Nephron progenitor cell (in vitro differentiated cells): ENCODE measurements around the gene PRKG2.
"Not testable (repeated sequence)": the region's sequence is repeated elsewhere in the genome, so short reads cannot be mapped to it uniquely, and the experiment has no call there.

Experiments used
- DNase-seq: peaks from one replicate; pipeline ENCODE4 v3.0.0; 2021
- H3K27ac Mint-ChIP-seq: 2 replicates; pipeline ENCODE4 v1.8.0; 2021; ENCODE audit warnings: mild to moderate bottlenecking, moderate library complexity, mixed read lengths
- H3K27me3 Mint-ChIP-seq: 2 replicates; pipeline ENCODE4 v1.8.0; 2021; ENCODE audit warnings: mild to moderate bottlenecking, low read depth, mixed read lengths; ENCODE audit not compliant: poor library complexity
- H3K36me3 Mint-ChIP-seq: 2 replicates; pipeline ENCODE4 v1.8.0; 2021; ENCODE audit warnings: low read depth, mixed read lengths
- H3K4me1 Mint-ChIP-seq: 2 replicates; pipeline ENCODE4 v1.8.0; 2021; ENCODE audit warnings: mixed read lengths
- H3K4me3 Mint-ChIP-seq: 2 replicates; pipeline ENCODE4 v1.8.0; 2021; ENCODE audit warnings: mild to moderate bottlenecking, moderate library complexity, mixed read lengths
- H3K9me3 Mint-ChIP-seq: 2 replicates; pipeline ENCODE4 v1.8.0; 2021; ENCODE audit warnings: mild to moderate bottlenecking, moderate library complexity, mixed read lengths
- TF ChIP-seq, protein P1 (sequence below): fragments of 200-600 bp; sonication (generic); IDR thresholded peaks from 2 replicates; pipeline ENCODE4 v1.5.0; 2021; ENCODE audit warnings: antibody characterized with exemption

PRKG2 gene

DNA sequence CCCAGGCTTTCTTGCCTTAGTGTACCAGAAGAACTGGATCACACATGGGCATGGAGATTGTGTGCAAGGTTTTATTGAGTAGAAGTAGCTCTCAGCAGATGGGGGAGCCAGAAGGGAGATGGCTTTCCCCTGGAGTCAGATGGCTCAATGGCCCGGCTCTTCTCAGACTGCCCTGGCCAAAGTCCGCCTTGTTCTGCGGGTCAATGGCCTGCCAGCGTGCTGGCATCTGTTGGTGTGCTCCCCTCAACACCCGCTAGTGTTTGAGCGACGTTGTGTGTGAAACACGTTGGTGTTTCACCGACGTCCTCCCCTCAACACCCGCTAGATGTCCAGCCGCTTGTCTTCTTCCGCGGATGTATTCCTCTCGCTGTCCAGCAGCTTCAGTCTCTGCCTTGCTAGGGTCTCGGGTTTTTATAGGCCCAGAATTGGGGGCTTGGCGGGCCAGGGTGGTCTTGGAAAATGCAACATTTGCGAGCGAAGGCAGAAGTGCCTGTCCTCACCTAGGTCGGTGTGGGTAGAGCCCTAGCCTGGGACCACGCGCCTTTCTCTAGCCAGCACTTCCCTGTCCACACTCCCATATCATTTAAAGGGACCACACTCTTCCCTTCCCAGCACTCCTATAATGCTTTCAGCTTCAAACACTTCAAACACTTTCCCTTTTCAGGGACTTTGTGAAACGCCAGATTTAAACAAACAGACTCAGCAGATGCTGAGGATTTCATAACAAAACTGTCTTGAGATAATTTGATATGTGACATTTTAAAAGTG is 21.1 kb upstream of the PRKG2 start:
- Mint-ChIP-seq H3K36me3 (no peaks in the 10 kb centered on the region), H3K9me3 (peaks cover 12% of the 10 kb centered on the region), H3K27ac (no peak overlapping the region), H3K4me3 (no peak overlapping the region), H3K4me1 (no peaks in the 10 kb centered on the region), H3K27me3 (peaks cover 12% of the 10 kb centered on the region)
- TF ChIP-seq, protein P1, sequence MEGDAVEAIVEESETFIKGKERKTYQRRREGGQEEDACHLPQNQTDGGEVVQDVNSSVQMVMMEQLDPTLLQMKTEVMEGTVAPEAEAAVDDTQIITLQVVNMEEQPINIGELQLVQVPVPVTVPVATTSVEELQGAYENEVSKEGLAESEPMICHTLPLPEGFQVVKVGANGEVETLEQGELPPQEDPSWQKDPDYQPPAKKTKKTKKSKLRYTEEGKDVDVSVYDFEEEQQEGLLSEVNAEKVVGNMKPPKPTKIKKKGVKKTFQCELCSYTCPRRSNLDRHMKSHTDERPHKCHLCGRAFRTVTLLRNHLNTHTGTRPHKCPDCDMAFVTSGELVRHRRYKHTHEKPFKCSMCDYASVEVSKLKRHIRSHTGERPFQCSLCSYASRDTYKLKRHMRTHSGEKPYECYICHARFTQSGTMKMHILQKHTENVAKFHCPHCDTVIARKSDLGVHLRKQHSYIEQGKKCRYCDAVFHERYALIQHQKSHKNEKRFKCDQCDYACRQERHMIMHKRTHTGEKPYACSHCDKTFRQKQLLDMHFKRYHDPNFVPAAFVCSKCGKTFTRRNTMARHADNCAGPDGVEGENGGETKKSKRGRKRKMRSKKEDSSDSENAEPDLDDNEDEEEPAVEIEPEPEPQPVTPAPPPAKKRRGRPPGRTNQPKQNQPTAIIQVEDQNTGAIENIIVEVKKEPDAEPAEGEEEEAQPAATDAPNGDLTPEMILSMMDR, result no peak
- no peak for DNase-seq

DNA sequence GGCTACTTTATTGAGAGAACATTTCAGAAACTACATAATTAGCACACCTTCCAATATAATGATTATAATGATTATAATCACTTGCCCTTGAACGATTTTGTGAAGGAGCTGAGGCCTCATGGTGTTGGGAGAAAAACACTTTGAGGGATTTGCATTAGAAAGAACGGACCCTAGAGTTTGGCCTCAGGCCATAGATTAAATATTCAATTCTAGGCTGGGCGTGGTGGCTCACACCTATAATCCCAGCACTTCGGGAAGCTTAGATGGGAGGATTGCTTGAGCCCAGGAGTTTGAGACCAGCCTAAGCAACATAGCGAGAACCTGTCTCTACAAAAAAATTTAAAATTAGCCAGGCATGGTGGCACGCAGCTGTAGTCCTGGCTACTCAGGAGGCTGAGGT is 12.9 kb upstream of the PRKG2 start:
- no peak for DNase-seq
- Mint-ChIP-seq H3K4me3 (no peak overlapping the region), H3K27me3 (peaks cover 9% of the 10 kb centered on the region), H3K27ac (no peak overlapping the region), H3K4me1 (no peaks in the 10 kb centered on the region), H3K36me3 (peaks cover 6% of the 10 kb centered on the region), H3K9me3 (peaks cover 28% of the 10 kb centered on the region)
- TF ChIP-seq, protein P1, result no peak

DNA sequence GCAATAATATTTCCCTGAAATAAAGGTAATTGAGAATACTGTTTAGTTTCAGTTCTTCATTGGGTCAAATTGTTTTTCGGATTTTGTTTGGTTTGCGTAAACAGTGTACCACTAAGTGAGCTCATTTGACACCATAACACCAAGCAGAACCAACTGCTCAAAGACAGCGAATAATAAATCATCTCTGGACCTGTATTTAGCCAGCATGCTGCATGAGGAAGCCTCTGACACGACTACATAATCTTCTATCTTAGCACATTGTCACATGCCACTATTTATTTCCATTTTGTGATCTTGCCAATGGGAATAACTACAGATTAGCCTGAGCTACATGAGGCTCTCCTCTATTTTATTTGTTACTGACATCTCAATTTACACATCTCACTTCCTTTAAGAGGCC is 12.1 kb upstream of the PRKG2 start:
- Mint-ChIP-seq H3K4me1 (no peaks in the 10 kb centered on the region), H3K9me3 (peaks cover 25% of the 10 kb centered on the region), H3K4me3 (no peak overlapping the region), H3K27me3 (peaks cover 9% of the 10 kb centered on the region), H3K27ac (no peak overlapping the region), H3K36me3 (peaks cover 6% of the 10 kb centered on the region)
- TF ChIP-seq, protein P1, result no peak
- no peak for DNase-seq

DNA sequence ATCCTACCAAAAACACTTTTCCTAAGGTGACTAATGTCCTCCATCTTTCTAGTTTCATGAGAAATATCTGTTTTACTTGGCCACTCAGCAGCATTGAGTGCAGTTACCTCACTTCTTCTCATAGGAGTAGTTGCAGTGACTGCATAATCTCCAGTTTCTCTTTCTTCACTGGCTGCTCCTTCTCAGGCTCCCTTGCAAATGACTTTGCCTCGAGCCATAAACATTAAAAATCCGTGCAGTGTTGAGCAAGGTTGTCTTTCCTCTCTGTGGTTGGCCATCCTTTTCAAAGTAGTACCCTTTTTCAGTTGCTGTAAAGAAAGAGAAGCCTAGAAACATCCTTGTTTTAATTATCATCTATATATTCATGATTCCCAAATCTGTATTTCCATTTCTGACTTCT is 10.2 kb upstream of the PRKG2 start:
- H3K27ac Mint-ChIP-seq, result no peak overlapping the region
- H3K27me3 Mint-ChIP-seq, result peaks cover 8% of the 10 kb centered on the region
- no peak overlapping the region for H3K4me3 Mint-ChIP-seq
- peaks cover 6% of the 10 kb centered on the region for H3K9me3 Mint-ChIP-seq
- TF ChIP-seq, protein P1, result no peak
- no peak for DNase-seq
- H3K4me1 Mint-ChIP-seq, result no peaks in the 10 kb centered on the region
- H3K36me3 Mint-ChIP-seq, result no peaks in the 10 kb centered on the region

DNA sequence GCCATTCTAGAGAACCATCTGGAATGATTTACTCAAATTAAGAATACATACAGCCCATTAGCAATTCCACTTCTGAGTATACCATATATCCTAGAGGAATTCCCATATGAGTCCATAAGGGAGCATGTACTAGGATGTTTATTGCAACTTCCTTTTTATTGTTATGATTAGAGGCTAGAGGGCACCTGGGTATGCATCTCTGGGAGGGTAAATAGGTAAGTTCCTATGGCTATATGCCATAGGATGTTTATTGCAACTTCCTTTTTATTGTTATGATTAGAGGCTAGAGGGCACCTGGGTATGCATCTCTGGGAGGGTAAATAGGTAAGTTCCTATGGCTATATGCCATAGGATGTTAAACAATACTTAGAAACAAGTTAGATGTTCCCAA is 7.1 kb upstream of the PRKG2 start:
- H3K4me3 Mint-ChIP-seq, H3K27ac Mint-ChIP-seq, H3K4me1 Mint-ChIP-seq, H3K9me3 Mint-ChIP-seq, H3K36me3 Mint-ChIP-seq, DNase-seq: not testable (repeated sequence)
- H3K27me3 Mint-ChIP-seq, result peaks cover 26% of the 10 kb centered on the region

DNA sequence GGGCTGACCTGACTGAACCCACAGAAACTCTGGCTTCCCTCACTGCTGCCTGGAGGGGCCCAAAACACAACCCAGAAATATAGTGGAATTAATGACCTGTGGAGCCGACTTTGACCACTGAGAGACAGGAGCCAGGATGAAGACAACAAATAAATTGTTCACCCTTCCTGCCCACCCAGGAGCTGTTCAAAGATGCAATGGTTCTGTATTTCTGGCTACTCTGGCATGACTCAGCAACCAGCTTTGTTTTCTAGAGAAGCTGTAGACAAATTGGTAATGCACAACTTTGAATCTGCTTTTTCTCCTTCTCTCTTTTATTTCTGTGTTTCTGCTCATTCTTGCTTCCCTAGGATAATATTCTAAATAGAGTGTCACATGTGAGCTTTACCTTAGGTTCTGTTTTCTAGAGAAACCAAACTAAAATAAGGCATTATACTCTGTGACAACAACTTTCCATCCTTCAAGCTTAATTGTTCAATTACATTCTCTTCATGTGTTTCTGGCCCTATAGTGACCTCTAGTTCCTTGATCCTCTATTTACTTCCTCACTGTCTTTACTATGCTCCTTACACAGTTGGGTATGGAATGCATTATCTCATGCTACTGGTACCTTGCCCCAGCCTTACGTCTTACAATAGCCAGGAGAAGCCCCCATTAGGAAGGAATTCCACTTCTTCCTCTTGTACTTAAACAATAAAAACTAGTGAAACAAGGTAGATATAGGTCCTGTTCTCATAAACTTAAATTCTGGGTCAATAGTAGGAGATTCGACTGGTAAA is 6.5 kb upstream of the PRKG2 start:
- TF ChIP-seq, protein P1, result no peak
- H3K27ac Mint-ChIP-seq, result no peak overlapping the region
- H3K9me3 Mint-ChIP-seq, result no peaks in the 10 kb centered on the region
- H3K36me3 Mint-ChIP-seq, result no peaks in the 10 kb centered on the region
- no peak overlapping the region for H3K4me3 Mint-ChIP-seq
- no peaks in the 10 kb centered on the region for H3K4me1 Mint-ChIP-seq
- peaks cover 32% of the 10 kb centered on the region for H3K27me3 Mint-ChIP-seq
- DNase-seq, result no peak
